Natural killer cell (primary cell): ENCODE data around the gene GOLPH3. TPM values are rescaled to one million over a fixed set of nuclear protein-coding genes. Genes with fewer than 3 reads are reported as not detected.
A peak's percentile ranks its signal among the peaks of the same experiment; 100 is the strongest.

Experiments used
- ATAC-seq, 3 donors: fragments of 150-1000 bp in 2 of 3; fragments of 200-7000 bp in 1 of 3; cut with Tn5 transposase; 1 replicate in 1 of 3; 2 replicates in 2 of 3; pipeline ENCODE4 v1.10.0; 2021; ENCODE audit warnings: mild to moderate bottlenecking in 2 of 3, moderate library complexity in 2 of 3
- DNase-seq, 2 donors: peaks; one replicate each; pipeline versions ENCODE4 v3.0.0 to v3.0.0-alpha.2; 2013 to 2021; ENCODE audit warnings: mixed read lengths in 1 of 2
- H3K27ac ChIP-seq: one replicate; pipeline ENCODE4 v1.5.1; 2013; ENCODE audit warnings: mild to moderate bottlenecking, low read length
- H3K27me3 ChIP-seq: one replicate; pipeline ENCODE4 v1.6.1; 2013; ENCODE audit warnings: low read length; ENCODE audit not compliant: control insufficient read depth, insufficient read depth
- H3K36me3 ChIP-seq: one replicate; pipeline ENCODE4 v1.6.1; 2013; ENCODE audit warnings: low read length; ENCODE audit not compliant: control insufficient read depth, insufficient read depth
- H3K4me1 ChIP-seq: one replicate; pipeline ENCODE4 v1.6.1; 2013; ENCODE audit warnings: low read length; ENCODE audit not compliant: control insufficient read depth, insufficient read depth
- H3K4me3 ChIP-seq: one replicate; pipeline ENCODE4 v1.5.1; 2013; ENCODE audit warnings: low read length
- H3K9me3 ChIP-seq: one replicate; pipeline ENCODE4 v1.6.1; 2013; ENCODE audit warnings: low read length; ENCODE audit not compliant: control insufficient read depth, insufficient read depth
- H3K27ac Mint-ChIP-seq, 2 donors: one replicate each; pipeline ENCODE4 v1.8.0; 2022; ENCODE audit warnings: mild to moderate bottlenecking in 2 of 2, mixed read lengths in 2 of 2, moderate library complexity in 1 of 2
- H3K27me3 Mint-ChIP-seq, 2 donors: one replicate each; pipeline ENCODE4 v1.8.0; 2022; ENCODE audit warnings: low read depth in 2 of 2, mixed read lengths in 2 of 2
- H3K36me3 Mint-ChIP-seq: one replicate; pipeline ENCODE4 v1.8.0; 2022; ENCODE audit warnings: mixed read lengths
- H3K4me1 Mint-ChIP-seq, 2 donors: one replicate each; pipeline ENCODE4 v1.8.0; 2022; ENCODE audit warnings: mixed read lengths in 2 of 2
- H3K4me3 Mint-ChIP-seq: one replicate; pipeline ENCODE4 v1.8.0; 2022; ENCODE audit warnings: mild to moderate bottlenecking, moderate library complexity, mixed read lengths
- H3K9me3 Mint-ChIP-seq, 2 donors: one replicate each; pipeline ENCODE4 v1.8.0; 2022; ENCODE audit warnings: mixed read lengths in 2 of 2
- WGBS: methylation state at CpG from one replicate; pipeline ENCODE4 v1.1.7; 2013; ENCODE audit warnings: missing lambda C conversion rate; ENCODE audit not compliant: insufficient coverage; 5-methylcytosine and 5-hydroxymethylcytosine counted together
- intact Hi-C: fragments of 100-400 bp; cut with micrococcal nuclease; formaldehyde crosslinking; loops from one replicate; pipeline ENCODE4 v1.14.2; 2022
- total RNA-seq, 4 donors: library from RNA; stranded (reverse); fragments of 120-200 nt in 1 of 4; gene quantifications; one replicate each; pipeline versions ENCODE4 v1.2.3 to v1.2.4, GENCODE V29; 2013 to 2022
- TF ChIP-seq, protein P1 (sequence below): fragments of 200-600 bp; IDR thresholded peaks from one replicate; pipeline ENCODE4 v1.8.0; 2022; ENCODE audit warnings: antibody characterized with exemption

The GOLPH3 gene
- total RNA-seq, 3 donors from 2014 or later (not counting 1 experiment from before 2014, with no cell fraction given) = 67.6 to 70.6 (median 69.3) TPM

DNA sequence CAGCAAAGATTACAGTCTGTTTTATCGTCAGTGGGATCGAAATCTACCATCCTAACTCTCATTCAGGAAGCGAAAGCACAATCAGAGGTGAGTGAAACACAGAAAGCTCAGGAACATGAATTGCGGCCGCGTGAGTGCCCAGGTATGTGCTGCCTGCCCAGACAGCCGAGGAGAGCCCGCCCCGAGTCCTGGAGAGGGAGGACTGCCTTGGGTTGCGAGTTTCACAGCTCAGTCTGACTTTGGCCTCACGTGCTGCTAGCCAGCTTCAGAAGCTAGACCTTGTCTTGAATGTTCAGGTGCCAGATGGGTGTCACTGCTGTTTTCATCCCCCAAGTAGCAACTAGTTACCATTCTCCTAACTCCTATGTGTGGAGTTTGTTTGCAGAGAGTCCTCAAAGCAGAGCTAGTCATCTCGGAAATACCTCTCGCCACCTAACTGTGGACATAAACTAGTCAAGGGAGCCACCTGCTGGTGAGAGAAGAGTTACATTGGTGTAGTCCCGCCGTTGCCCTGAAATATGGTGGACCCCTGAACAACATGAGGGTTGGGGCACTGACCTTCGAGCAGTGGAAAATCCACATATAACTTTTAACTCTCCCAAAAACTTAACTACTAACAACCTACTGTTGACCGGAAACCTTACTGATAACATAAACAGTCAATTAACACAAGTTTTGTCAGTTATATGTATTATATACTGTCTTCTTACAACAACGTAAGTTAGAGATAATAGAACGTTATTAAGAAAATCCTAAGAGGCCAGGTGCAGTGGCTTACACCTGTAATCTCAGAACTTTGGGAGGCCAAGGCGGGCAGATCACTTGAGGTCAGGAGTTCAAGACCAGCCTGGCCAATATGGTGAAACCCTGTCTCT is 80.9 kb downstream of the GOLPH3 start:
- Histone ChIP-seq H3K36me3 (peaks cover under 1% of the 10 kb centered on the region), H3K27me3 (no peaks in the 10 kb centered on the region), H3K27ac (no peak overlapping the region), H3K9me3 (no peaks in the 10 kb centered on the region), H3K4me3 (no peak overlapping the region), H3K4me1 (no peaks in the 10 kb centered on the region)
- Mint-ChIP-seq H3K4me1 (peaks cover 5 to 6% of the 10 kb centered on the region in 2 donors), H3K27me3 (no peaks in the 10 kb centered on the region), H3K9me3 (no peaks in the 10 kb centered on the region), H3K4me3 (no peak overlapping the region), H3K36me3 (no peaks in the 10 kb centered on the region), H3K27ac (peak overlapping the region; percentile 29 to 42)
- intact Hi-C loops = loop anchor here (1.0 to 5.0 kb wide), 3 partner anchors 268 to 561 kb away; partner anchors contain the start of genes C5orf22 and DROSHA
- WGBS = 70% methylated on average over 19 of the region's 20 CpGs
- TF ChIP-seq, protein P1, sequence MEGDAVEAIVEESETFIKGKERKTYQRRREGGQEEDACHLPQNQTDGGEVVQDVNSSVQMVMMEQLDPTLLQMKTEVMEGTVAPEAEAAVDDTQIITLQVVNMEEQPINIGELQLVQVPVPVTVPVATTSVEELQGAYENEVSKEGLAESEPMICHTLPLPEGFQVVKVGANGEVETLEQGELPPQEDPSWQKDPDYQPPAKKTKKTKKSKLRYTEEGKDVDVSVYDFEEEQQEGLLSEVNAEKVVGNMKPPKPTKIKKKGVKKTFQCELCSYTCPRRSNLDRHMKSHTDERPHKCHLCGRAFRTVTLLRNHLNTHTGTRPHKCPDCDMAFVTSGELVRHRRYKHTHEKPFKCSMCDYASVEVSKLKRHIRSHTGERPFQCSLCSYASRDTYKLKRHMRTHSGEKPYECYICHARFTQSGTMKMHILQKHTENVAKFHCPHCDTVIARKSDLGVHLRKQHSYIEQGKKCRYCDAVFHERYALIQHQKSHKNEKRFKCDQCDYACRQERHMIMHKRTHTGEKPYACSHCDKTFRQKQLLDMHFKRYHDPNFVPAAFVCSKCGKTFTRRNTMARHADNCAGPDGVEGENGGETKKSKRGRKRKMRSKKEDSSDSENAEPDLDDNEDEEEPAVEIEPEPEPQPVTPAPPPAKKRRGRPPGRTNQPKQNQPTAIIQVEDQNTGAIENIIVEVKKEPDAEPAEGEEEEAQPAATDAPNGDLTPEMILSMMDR = peak; percentile 74
- peak; percentile 29 to 82 for DNase-seq
- ATAC-seq = peak; percentile 80 to 91 (median 88)

DNA sequence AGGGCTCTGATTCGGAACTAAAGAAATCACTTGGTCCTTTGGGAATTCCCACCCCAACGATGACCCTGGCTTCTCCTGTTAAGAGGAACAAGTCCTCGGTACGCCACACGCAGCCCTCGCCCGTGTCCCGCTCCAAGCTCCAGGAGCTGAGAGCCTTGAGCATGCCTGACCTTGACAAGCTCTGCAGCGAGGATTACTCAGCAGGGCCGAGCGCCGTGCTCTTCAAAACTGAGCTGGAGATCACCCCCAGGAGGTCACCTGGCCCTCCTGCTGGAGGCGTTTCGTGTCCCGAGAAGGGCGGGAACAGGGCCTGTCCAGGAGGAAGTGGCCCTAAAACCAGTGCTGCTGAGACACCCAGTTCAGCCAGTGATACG is 83.4 kb downstream of the GOLPH3 start:
- 93% methylated on average over 17 of the region's 17 CpGs for WGBS
- TF ChIP-seq, protein P1 = no peak
- Histone ChIP-seq H3K9me3 (no peaks in the 10 kb centered on the region), H3K27me3 (no peaks in the 10 kb centered on the region), H3K4me3 (no peak overlapping the region), H3K4me1 (no peaks in the 10 kb centered on the region), H3K27ac (no peak overlapping the region), H3K36me3 (no peaks in the 10 kb centered on the region)
- no peak overlapping the region for H3K4me3 Mint-ChIP-seq
- H3K9me3 Mint-ChIP-seq = no peaks in the 10 kb centered on the region
- DNase-seq (no peak), ATAC-seq (no peak)
- H3K27ac Mint-ChIP-seq = no peak overlapping the region
- H3K27me3 Mint-ChIP-seq = no peaks in the 10 kb centered on the region
- no peaks in the 10 kb centered on the region for H3K36me3 Mint-ChIP-seq
- H3K4me1 Mint-ChIP-seq = peaks cover 5 to 6% of the 10 kb centered on the region in 2 donors
- intact Hi-C loops = loop anchor here (5.0 kb wide), 1 partner anchor 558 kb away; the partner anchor contains the start of genes C5orf22 and DROSHA

DNA sequence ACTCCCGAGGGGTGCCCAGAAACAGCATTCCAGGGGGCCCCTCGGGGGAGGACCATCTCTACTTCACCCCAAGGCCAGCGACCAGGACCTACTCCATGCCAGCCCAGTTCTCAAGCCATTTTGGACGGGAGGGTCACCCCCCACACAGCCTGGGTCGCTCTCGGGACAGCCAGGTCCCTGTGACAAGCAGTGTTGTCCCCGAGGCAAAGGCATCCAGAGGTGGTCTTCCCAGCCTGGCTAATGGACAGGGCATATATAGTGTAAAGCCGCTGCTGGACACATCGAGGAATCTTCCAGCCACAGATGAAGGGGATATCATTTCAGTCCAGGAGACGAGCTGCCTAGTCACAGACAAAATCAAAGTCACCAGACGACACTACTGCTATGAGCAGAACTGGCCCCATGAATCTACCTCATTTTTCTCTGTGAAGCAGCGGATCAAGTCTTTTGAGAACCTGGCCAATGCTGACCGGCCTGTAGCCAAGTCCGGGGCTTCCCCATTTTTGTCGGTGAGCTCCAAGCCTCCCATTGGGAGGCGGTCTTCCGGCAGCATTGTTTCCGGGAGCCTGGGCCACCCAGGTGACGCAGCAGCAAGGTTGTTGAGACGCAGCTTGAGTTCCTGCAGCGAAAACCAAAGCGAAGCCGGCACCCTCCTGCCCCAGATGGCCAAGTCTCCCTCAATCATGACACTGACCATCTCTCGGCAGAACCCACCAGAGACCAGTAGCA is 83.9 kb downstream of the GOLPH3 start:
- Mint-ChIP-seq H3K27ac (no peak overlapping the region), H3K36me3 (no peaks in the 10 kb centered on the region), H3K9me3 (no peaks in the 10 kb centered on the region), H3K27me3 (no peaks in the 10 kb centered on the region), H3K4me3 (no peak overlapping the region), H3K4me1 (peaks cover 5 to 6% of the 10 kb centered on the region in 2 donors)
- DNase-seq (no peak), ATAC-seq (no peak)
- intact Hi-C loops = loop anchor here (5.0 kb wide), 1 partner anchor 558 kb away; the partner anchor contains the start of genes C5orf22 and DROSHA
- no peaks in the 10 kb centered on the region for H3K4me1 ChIP-seq
- no peaks in the 10 kb centered on the region for H3K36me3 ChIP-seq
- TF ChIP-seq, protein P1 = no peak
- no peaks in the 10 kb centered on the region for H3K9me3 ChIP-seq
- 92% methylated on average over 24 of the region's 24 CpGs for WGBS
- H3K4me3 ChIP-seq = no peak overlapping the region
- no peak overlapping the region for H3K27ac ChIP-seq
- H3K27me3 ChIP-seq = no peaks in the 10 kb centered on the region
